ENCODE results near the gene IL17RE. TPM values are rescaled to one million over a fixed set of nuclear protein-coding genes. Genes with fewer than 3 reads are reported as not detected.
"Not testable (repeated sequence)": the region's sequence is repeated elsewhere in the genome, so short reads cannot be mapped to it uniquely, and the experiment has no call there.

IL17RE gene
- total RNA-seq, 1 donor from 2014 or later, result 1.0 TPM

- H3K9me3 Mint-ChIP-seq, result no peaks in the 10 kb centered on the region
- no peak overlapping the region for H3K4me3 Mint-ChIP-seq (ENCODE audit: low read depth)
- peaks cover 7% of the 10 kb centered on the region for H3K27me3 Mint-ChIP-seq (ENCODE audit: low read depth)
- no peak overlapping the region for H3K27ac Mint-ChIP-seq
- no peak for DNase-seq (ENCODE audit: low spot score)
- H3K36me3 Mint-ChIP-seq (ENCODE audit: low read depth), result no peaks in the 10 kb centered on the region
- H3K4me1 Mint-ChIP-seq (ENCODE audit: low read depth), result no peaks in the 10 kb centered on the region
- intact Hi-C loops (cut with micrococcal nuclease), result no loop called here
These were observed 35.5 kb upstream of the IL17RE start for GRCh38 chr3:9867106-9867505.

- H3K27me3 Mint-ChIP-seq (ENCODE audit: low read depth), result peaks cover 2% of the 10 kb centered on the region
- no peak for DNase-seq (ENCODE audit: low spot score)
- H3K4me1 Mint-ChIP-seq (ENCODE audit: low read depth), result no peaks in the 10 kb centered on the region
- no peak overlapping the region for H3K4me3 Mint-ChIP-seq (ENCODE audit: low read depth)
- H3K27ac Mint-ChIP-seq, result no peak overlapping the region
- H3K36me3 Mint-ChIP-seq (ENCODE audit: low read depth), result no peaks in the 10 kb centered on the region
- H3K9me3 Mint-ChIP-seq, result no peaks in the 10 kb centered on the region
- intact Hi-C loops (cut with micrococcal nuclease), result no loop called here
These were observed 32.7 kb upstream of the IL17RE start for GRCh38 chr3:9869955-9870354.

- DNase-seq (ENCODE audit: low spot score), result no peak
- Mint-ChIP-seq H3K36me3 (ENCODE audit: low read depth) (no peaks in the 10 kb centered on the region), H3K4me1 (ENCODE audit: low read depth) (peaks cover 1% of the 10 kb centered on the region), H3K27ac (no peak overlapping the region), H3K27me3 (ENCODE audit: low read depth) (peaks cover 4% of the 10 kb centered on the region), H3K9me3 (no peaks in the 10 kb centered on the region), H3K4me3 (ENCODE audit: low read depth) (no peak overlapping the region)
- intact Hi-C loops (cut with micrococcal nuclease), result no loop called here
These were observed 31.7 kb upstream of the IL17RE start for GRCh38 chr3:9870978-9871377.

- H3K27me3 Mint-ChIP-seq (ENCODE audit: low read depth); H3K4me1 Mint-ChIP-seq (ENCODE audit: low read depth); intact Hi-C loops (cut with micrococcal nuclease); H3K36me3 Mint-ChIP-seq (ENCODE audit: low read depth); H3K4me3 Mint-ChIP-seq (ENCODE audit: low read depth); H3K27ac Mint-ChIP-seq; H3K9me3 Mint-ChIP-seq; DNase-seq (ENCODE audit: low spot score): not testable (repeated sequence)
These were observed 30.6 kb upstream of the IL17RE start for GRCh38 chr3:9872067-9872466.

GRCh38 chr3:9875448-9875847 lies 27.2 kb upstream of the IL17RE start:
- Mint-ChIP-seq H3K27ac (no peak overlapping the region), H3K4me3 (ENCODE audit: low read depth) (no peak overlapping the region), H3K9me3 (no peaks in the 10 kb centered on the region), H3K4me1 (ENCODE audit: low read depth) (peaks cover 1% of the 10 kb centered on the region), H3K36me3 (ENCODE audit: low read depth) (no peaks in the 10 kb centered on the region), H3K27me3 (ENCODE audit: low read depth) (peaks cover 2% of the 10 kb centered on the region)
- DNase-seq (ENCODE audit: low spot score), result no peak
- intact Hi-C loops (cut with micrococcal nuclease), result no loop called here

GRCh38 chr3:9876255-9876654 lies 26.4 kb upstream of the IL17RE start:
- DNase-seq (ENCODE audit: low spot score); intact Hi-C loops (cut with micrococcal nuclease); H3K4me1 Mint-ChIP-seq (ENCODE audit: low read depth); H3K4me3 Mint-ChIP-seq (ENCODE audit: low read depth); H3K36me3 Mint-ChIP-seq (ENCODE audit: low read depth); H3K27ac Mint-ChIP-seq; H3K9me3 Mint-ChIP-seq; H3K27me3 Mint-ChIP-seq (ENCODE audit: low read depth): not testable (repeated sequence)

- DNase-seq (ENCODE audit: low spot score), result no peak
- intact Hi-C loops (cut with micrococcal nuclease), result no loop called here
- no peaks in the 10 kb centered on the region for H3K36me3 Mint-ChIP-seq (ENCODE audit: low read depth)
- H3K4me1 Mint-ChIP-seq (ENCODE audit: low read depth), result peaks cover 1% of the 10 kb centered on the region
- no peak overlapping the region for H3K4me3 Mint-ChIP-seq (ENCODE audit: low read depth)
- no peaks in the 10 kb centered on the region for H3K9me3 Mint-ChIP-seq
- H3K27ac Mint-ChIP-seq, result no peak overlapping the region
- peaks cover 2% of the 10 kb centered on the region for H3K27me3 Mint-ChIP-seq (ENCODE audit: low read depth)
These were observed 25.7 kb upstream of the IL17RE start for GRCh38 chr3:9876991-9877390.

GRCh38 chr3:9878700-9879099 lies 23.9 kb upstream of the IL17RE start:
- H3K4me1 Mint-ChIP-seq (ENCODE audit: low read depth), result peaks cover 1% of the 10 kb centered on the region
- DNase-seq (ENCODE audit: low spot score), result no peak
- no peak overlapping the region for H3K4me3 Mint-ChIP-seq (ENCODE audit: low read depth)
- no peak overlapping the region for H3K27ac Mint-ChIP-seq
- intact Hi-C loops (cut with micrococcal nuclease), result no loop called here
- no peaks in the 10 kb centered on the region for H3K36me3 Mint-ChIP-seq (ENCODE audit: low read depth)
- H3K9me3 Mint-ChIP-seq, result no peaks in the 10 kb centered on the region
- H3K27me3 Mint-ChIP-seq (ENCODE audit: low read depth), result peaks cover 2% of the 10 kb centered on the region

GRCh38 chr3:9879830-9880549 lies 22.7 kb upstream of the IL17RE start, which contains the start of gene CIDEC:
TSS of gene CIDEC (minus strand) at chr3:9880253. CDS start at chr3:9878486, 1,767 bp downstream.
- no peaks in the 10 kb centered on the region for H3K9me3 Mint-ChIP-seq
- peaks cover 5% of the 10 kb centered on the region for H3K27me3 Mint-ChIP-seq (ENCODE audit: low read depth)
- DNase-seq (ENCODE audit: low spot score), result no peak
- H3K36me3 Mint-ChIP-seq (ENCODE audit: low read depth), result no peaks in the 10 kb centered on the region
- no peak within 1 kb of the TSS for H3K27ac Mint-ChIP-seq
- peaks cover 1% of the 10 kb centered on the region for H3K4me1 Mint-ChIP-seq (ENCODE audit: low read depth)
- intact Hi-C loops (cut with micrococcal nuclease), result no loop called here
- no peak within 1 kb of the TSS for H3K4me3 Mint-ChIP-seq (ENCODE audit: low read depth)

GRCh38 chr3:9881441-9881840 lies 21.2 kb upstream of the IL17RE start:
- no peak for DNase-seq (ENCODE audit: low spot score)
- Mint-ChIP-seq H3K27me3 (ENCODE audit: low read depth) (peaks cover 3% of the 10 kb centered on the region), H3K27ac (no peak overlapping the region), H3K4me1 (ENCODE audit: low read depth) (no peaks in the 10 kb centered on the region), H3K9me3 (no peaks in the 10 kb centered on the region), H3K4me3 (ENCODE audit: low read depth) (no peak overlapping the region), H3K36me3 (ENCODE audit: low read depth) (no peaks in the 10 kb centered on the region)
- intact Hi-C loops (cut with micrococcal nuclease), result no loop called here

- Mint-ChIP-seq H3K36me3 (ENCODE audit: low read depth) (no peaks in the 10 kb centered on the region), H3K4me1 (ENCODE audit: low read depth) (no peaks in the 10 kb centered on the region), H3K9me3 (no peaks in the 10 kb centered on the region), H3K4me3 (ENCODE audit: low read depth) (no peak overlapping the region), H3K27me3 (ENCODE audit: low read depth) (peaks cover 3% of the 10 kb centered on the region), H3K27ac (no peak overlapping the region)
- intact Hi-C loops (cut with micrococcal nuclease), result no loop called here
- DNase-seq (ENCODE audit: low spot score), result no peak
These were observed 18.7 kb upstream of the IL17RE start for GRCh38 chr3:9883706-9884554.

GRCh38 chr3:9884555-9885165 lies 18.0 kb upstream of the IL17RE start:
- H3K9me3 Mint-ChIP-seq, result no peaks in the 10 kb centered on the region
- H3K4me1 Mint-ChIP-seq (ENCODE audit: low read depth), result peaks cover 3% of the 10 kb centered on the region
- intact Hi-C loops (cut with micrococcal nuclease), result no loop called here
- DNase-seq (ENCODE audit: low spot score), result no peak
- H3K36me3 Mint-ChIP-seq (ENCODE audit: low read depth), result no peaks in the 10 kb centered on the region
- H3K27me3 Mint-ChIP-seq (ENCODE audit: low read depth), result peaks cover 3% of the 10 kb centered on the region
- no peak overlapping the region for H3K27ac Mint-ChIP-seq
- H3K4me3 Mint-ChIP-seq (ENCODE audit: low read depth), result no peak overlapping the region

GRCh38 chr3:9886328-9886727 lies 16.3 kb upstream of the IL17RE start:
- peaks cover 3% of the 10 kb centered on the region for H3K27me3 Mint-ChIP-seq (ENCODE audit: low read depth)
- intact Hi-C loops (cut with micrococcal nuclease), result no loop called here
- H3K27ac Mint-ChIP-seq, result no peak overlapping the region

More at GRCh38 chr3:9886328-9886727, 16.3 kb upstream of the IL17RE start:
- Mint-ChIP-seq H3K4me3 (ENCODE audit: low read depth) (no peak overlapping the region), H3K4me1 (ENCODE audit: low read depth) (peaks cover 4% of the 10 kb centered on the region), H3K36me3 (ENCODE audit: low read depth) (peaks cover 7% of the 10 kb centered on the region), H3K9me3 (no peaks in the 10 kb centered on the region)
- DNase-seq (ENCODE audit: low spot score), result no peak

Data from activated T-helper 2 cell treated with anti-CD3 and anti-CD28 coated beads, Interferon-gamma antibody, Interleukin-2, Interleukin-4, amounts not matched to agents 10 μg/mL and 5 μg/mL and 100 μg/mL, durations not matched to agents 14 hours and 24 hours and 36 hours (primary cell).